ENCODE results near the gene CRELD2.

CRELD2 gene

DNA sequence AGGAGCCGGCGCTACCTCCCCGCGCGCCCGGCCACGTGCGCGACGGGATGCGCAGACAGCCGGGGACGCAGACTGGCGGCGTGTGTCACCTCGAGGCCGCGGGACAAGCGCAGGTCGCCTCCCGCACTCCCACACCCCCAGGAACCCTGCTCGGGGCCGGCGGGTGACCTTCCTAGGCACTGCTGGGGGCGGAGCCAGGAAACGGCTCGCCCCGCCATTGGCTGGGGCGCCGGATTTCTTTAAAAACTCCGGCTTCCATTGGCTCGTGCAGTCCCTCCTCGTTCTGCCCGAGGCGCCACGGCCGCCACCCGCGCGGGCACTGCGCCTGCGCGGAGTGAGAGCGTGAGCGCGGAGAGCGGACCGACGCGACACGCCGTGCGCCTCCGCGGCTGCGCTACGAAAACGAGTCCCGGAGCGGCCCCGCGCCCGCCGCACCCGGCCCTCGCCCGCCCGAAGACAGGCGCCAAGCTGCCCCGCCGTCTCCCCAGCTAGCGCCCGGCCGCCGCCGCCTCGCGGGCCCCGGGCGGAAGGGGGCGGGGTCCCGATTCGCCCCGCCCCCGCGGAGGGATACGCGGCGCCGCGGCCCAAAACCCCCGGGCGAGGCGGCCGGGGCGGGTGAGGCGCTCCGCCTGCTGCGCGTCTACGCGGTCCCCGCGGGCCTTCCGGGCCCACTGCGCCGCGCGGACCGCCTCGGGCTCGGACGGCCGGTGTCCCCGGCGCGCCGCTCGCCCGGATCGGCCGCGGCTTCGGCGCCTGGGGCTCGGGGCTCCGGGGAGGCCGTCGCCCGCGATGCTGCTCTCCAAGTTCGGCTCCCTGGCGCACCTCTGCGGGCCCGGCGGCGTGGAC lies 41.9 kb downstream of the CRELD2 start, which contains the start of gene PIM3:
Gene PIM3 (plus strand): TSS at position 614 of the 846 bp plus-strand sequence. CDS start 176 bp downstream, at position 790.
- DNase-seq: peak; percentile 98

- no peak for DNase-seq
Observed at GRCh38 chr22:49961005-49961600, 42.7 kb downstream of the CRELD2 start.

- no peak for DNase-seq
Observed at GRCh38 chr22:49961601-49962011, 43.2 kb downstream of the CRELD2 start.

- peak; percentile 86 for DNase-seq
Observed at GRCh38 chr22:49962012-49962750, 43.7 kb downstream of the CRELD2 start.

DNA sequence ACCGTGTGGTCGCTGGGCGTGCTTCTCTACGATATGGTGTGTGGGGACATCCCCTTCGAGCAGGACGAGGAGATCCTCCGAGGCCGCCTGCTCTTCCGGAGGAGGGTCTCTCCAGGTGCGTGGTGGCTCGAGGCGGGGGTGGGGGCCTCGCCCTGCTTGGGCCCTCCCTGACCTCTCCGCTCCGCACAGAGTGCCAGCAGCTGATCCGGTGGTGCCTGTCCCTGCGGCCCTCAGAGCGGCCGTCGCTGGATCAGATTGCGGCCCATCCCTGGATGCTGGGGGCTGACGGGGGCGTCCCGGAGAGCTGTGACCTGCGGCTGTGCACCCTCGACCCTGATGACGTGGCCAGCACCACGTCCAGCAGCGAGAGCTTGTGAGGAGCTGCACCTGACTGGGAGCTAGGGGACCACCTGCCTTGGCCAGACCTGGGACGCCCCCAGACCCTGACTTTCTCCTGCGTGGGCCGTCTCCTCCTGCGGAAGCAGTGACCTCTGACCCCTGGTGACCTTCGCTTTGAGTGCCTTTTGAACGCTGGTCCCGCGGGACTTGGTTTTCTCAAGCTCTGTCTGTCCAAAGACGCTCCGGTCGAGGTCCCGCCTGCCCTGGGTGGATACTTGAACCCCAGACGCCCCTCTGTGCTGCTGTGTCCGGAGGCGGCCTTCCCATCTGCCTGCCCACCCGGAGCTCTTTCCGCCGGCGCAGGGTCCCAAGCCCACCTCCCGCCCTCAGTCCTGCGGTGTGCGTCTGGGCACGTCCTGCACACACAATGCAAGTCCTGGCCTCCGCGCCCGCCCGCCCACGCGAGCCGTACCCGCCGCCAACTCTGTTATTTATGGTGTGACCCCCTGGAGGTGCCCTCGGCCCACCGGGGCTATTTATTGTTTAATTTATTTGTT lies 44.6 kb downstream of the CRELD2 start:
- no peak for DNase-seq

DNA sequence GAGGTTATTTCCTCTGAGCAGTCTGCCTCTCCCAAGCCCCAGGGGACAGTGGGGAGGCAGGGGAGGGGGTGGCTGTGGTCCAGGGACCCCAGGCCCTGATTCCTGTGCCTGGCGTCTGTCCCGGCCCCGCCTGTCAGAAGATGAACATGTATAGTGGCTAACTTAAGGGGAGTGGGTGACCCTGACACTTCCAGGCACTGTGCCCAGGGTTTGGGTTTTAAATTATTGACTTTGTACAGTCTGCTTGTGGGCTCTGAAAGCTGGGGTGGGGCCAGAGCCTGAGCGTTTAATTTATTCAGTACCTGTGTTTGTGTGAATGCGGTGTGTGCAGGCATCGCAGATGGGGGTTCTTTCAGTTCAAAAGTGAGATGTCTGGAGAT lies 45.2 kb downstream of the CRELD2 start:
- no peak for DNase-seq

DNA sequence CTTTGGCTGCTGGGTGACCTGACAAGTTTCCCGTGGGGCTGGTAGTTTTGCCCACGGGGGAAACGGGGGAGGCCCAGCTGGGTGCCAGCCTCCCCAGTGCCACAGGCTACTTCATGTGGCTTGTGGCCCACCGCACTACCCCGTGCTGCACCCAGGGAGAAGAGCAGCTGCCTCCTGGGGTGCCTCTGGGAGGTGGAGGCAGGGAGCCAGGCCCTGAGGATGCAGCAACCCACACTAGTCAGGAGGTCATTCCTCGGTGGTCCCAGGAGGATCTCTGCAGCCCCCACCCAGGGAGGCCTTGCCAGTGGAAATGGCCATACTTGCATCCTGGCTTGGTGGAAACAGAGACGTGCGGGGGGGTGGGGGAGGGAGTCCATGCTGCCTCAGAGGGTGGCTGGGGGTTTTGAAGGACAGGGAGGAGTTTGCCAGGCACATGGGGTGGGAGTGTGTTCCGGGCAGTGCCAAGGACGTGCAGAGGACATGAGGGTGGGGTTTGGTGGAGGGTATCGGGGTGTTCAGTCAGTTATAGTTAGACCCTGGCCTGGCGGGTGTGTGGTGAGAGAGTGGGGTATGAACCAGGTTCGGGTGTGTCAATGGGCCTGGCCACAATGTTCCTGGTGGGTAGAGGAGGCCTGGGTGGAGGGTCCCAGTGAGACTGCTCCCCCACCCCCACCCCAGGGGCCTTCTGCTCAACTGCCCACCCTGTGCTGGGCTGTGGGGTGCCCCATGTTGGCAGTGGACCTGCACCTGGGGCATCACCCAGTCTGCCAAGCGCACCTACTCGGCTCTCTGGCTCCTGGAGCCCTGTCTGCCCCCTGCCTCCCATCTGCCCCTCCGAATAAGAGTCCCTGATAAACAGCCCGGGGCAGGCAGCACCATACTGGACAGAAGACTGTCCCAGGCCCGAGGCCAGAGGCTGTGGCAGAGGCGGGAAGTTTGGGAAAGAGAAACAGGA lies 46.0 kb downstream of the CRELD2 start:
- DNase-seq: no peak

DNA sequence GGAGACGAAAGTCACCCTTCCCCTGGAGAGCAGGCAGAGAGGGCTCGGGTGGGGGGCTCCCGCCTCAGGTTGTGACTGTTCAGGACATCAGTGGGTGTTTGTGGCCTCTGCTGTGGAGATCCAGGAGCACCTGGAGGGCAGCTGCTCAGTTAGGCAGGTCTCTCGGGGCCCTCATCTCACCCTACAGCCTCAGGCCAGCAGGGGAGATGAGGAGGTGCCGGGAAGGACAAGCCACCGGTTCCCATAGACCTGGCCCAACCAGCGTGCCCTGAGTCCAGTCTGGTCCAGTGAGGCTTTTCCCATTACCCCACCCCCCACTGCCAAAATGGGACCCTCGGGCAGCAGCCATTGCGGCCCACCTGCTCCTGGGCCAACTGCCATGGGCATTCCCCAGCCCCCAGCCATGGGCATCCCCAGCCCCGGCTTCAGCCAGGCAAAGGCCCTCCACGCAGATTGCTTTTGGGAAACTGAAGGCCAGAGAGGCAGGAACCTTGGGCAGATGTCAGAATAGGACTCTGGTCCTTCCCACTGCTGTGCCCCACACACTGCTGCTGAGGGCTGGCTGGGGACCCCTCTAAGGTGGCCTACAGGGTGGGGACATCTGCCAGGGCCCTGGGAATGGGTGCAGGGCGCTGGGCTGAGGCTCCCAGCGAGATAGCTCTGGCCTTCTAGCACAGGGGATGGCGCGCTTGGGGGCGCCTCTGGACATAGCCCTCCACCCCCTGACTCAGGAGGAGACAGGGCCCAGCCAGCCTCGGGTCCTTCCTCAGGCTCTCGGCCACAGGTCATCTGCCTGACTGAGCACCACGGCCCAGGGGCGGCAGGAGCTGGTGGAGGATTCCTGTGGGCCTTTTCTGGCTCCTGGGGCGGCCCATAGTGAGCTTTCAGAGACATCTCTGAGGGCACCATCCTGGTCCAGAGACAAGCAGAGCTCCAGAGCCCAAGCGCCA lies 46.9 kb downstream of the CRELD2 start:
- DNase-seq: no peak

DNA sequence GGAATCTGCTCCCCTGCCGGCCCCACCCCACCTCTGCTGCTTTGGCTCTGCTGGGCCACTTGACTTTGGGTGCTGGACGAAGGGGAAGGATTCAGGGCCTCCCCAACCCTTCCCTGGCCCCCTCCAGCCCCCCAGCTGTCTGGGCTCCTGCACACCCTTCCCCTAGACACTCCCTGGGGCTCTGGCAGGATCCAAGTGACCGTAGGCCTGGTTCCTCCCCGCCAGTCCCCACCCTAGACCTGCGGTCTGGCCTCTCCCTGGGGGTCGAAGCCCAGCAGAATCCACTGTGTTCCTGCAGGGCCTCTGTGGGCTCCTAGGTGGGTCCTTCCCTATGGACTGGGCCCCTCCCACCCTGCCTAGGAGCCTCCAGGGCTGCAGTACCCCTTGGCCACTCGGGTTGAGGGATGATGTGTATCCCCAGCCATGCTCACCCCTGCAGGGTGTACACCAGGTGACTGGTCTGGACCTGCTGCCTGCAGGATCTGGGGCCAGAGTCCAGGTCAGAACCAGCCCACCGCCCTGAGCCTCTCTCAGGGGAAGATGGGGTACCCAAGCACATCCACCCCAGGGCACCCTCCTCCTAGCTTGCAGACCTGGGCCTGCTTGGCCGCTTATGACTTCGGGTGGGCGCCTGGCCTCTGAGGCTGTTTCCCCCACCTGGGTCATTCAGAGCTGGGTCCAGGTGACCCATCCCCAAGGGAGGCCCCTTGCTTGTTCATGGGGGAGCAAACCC lies 47.8 kb downstream of the CRELD2 start:
- no peak for DNase-seq

- no peak for DNase-seq
Observed at GRCh38 chr22:49966774-49967705, 48.6 kb downstream of the CRELD2 start.

- no peak for DNase-seq
Observed at GRCh38 chr22:49967706-49968208, 49.3 kb downstream of the CRELD2 start.

GRCh38 chr22:49968313-49968830 lies 49.9 kb downstream of the CRELD2 start:
- no peak for DNase-seq

GRCh38 chr22:49968831-49969661 lies 50.6 kb downstream of the CRELD2 start:
- no peak for DNase-seq

GRCh38 chr22:49969751-49970527 lies 51.5 kb downstream of the CRELD2 start:
- peak; percentile 17 for DNase-seq

GRCh38 chr22:49970528-49971231 lies 52.2 kb downstream of the CRELD2 start:
- peak; percentile 99 for DNase-seq

Measured in activated CD4-positive, alpha-beta T cell treated with anti-CD3 and anti-CD28 coated beads, Interleukin-10, Interleukin-2, amounts not matched to agents 100 ng/mL and 50 ng/mL, durations not matched to agents 16 hours and 8 hours (primary cell).